ENCODE measurements around the gene PDE4D. TPM values are rescaled to one million over a fixed set of nuclear protein-coding genes. Genes with fewer than 3 reads are reported as not detected.

The PDE4D gene
- total RNA-seq, 1 experiment from 2014 or later: 2.4 TPM

GRCh38 chr5:58926541-58926935 is 967.0 kb downstream of the PDE4D start:
- intact Hi-C loops (cut with micrococcal nuclease; ENCODE audit: unreplicated experiment): no loop called here
- in situ Hi-C loops (cut with HindIII; ENCODE audit: low pct_unique_long_range_greater_than_20kb, low sequenced_read_pairs): no loop called here
- Histone ChIP-seq H3K4me3 (ENCODE audit: low read depth in 2 of 2, low read length in 2 of 2) (no peak overlapping the region), H3K27me3 (ENCODE audit: control insufficient read depth, insufficient read depth, low read length) (peaks cover 2% of the 10 kb centered on the region; the same call in 1 of the 2 replicates), H3K9me3 (ENCODE audit: control insufficient read depth, insufficient read depth, low read depth, low read length) (no peaks in the 10 kb centered on the region), H3K36me3 (ENCODE audit: control insufficient read depth, insufficient read depth, low read length) (no peaks in the 10 kb centered on the region), H3K4me1 (ENCODE audit: control insufficient read depth, insufficient read depth, low read length) (no peaks in the 10 kb centered on the region), H3K27ac (ENCODE audit: low read length) (no peak overlapping the region)
- CTCF ChIA-PET: no interaction called here
- TF ChIP-seq CTCF (IDR thresholded peaks at IDR 0.05) (no peak), SIN3A (IDR thresholded peaks at IDR 0.05; ENCODE audit: borderline replicate concordance, insufficient read depth, low read depth, low read length) (no peak), POLR2AphosphoS5 (IDR thresholded peaks at IDR 0.05; ENCODE audit: low read depth, low read length) (no peak), TCF7L2 (IDR thresholded peaks at IDR 0.05; ENCODE audit: low read depth, low read length) (no peak)
- BruUV-seq (replicated peaks): no TSS peak
- ATAC-seq (no peak), DNase-seq (ENCODE audit: low read depth, low spot score) (no peak)
- POLR2A ChIA-PET: no interaction called here

- H3K4me1 ChIP-seq (ENCODE audit: control insufficient read depth, insufficient read depth, low read length): no peaks in the 10 kb centered on the region
- H3K36me3 ChIP-seq (ENCODE audit: control insufficient read depth, insufficient read depth, low read length): no peaks in the 10 kb centered on the region
- no peaks in the 10 kb centered on the region for H3K9me3 ChIP-seq (ENCODE audit: control insufficient read depth, insufficient read depth, low read depth, low read length)
- DNase-seq (ENCODE audit: low read depth, low spot score): no peak
- intact Hi-C loops (cut with micrococcal nuclease; ENCODE audit: unreplicated experiment): no loop called here
- BruUV-seq (replicated peaks): no TSS peak
- H3K27me3 ChIP-seq (ENCODE audit: control insufficient read depth, insufficient read depth, low read length): no peaks in the 10 kb centered on the region
- no peak overlapping the region for H3K27ac ChIP-seq (ENCODE audit: low read length)
- no peak for ATAC-seq
- ChIA-PET CTCF (no interaction called here), POLR2A (no interaction called here)
- TF ChIP-seq POLR2AphosphoS5 (IDR thresholded peaks at IDR 0.05; ENCODE audit: low read depth, low read length): no peak
- TF ChIP-seq REST (IDR thresholded peaks at IDR 0.05; ENCODE audit: insufficient read depth in 1 of 2, low read depth in 2 of 2, low read length in 1 of 2): no peak
- TF ChIP-seq TCF7L2 (IDR thresholded peaks at IDR 0.05; ENCODE audit: low read depth, low read length): no peak
- TF ChIP-seq CTCF (IDR thresholded peaks at IDR 0.05): no peak
- no peak for TF ChIP-seq SIN3A (IDR thresholded peaks at IDR 0.05; ENCODE audit: borderline replicate concordance, insufficient read depth, low read depth, low read length)
- no peak overlapping the region for H3K4me3 ChIP-seq (ENCODE audit: low read depth in 2 of 2, low read length in 2 of 2)
- in situ Hi-C loops (cut with HindIII; ENCODE audit: low pct_unique_long_range_greater_than_20kb, low sequenced_read_pairs): no loop called here
Measured at GRCh38 chr5:58925627-58926540, 967.6 kb downstream of the PDE4D start.
